ENCODE data around the gene GFER.
"Not testable (repeated sequence)": the region's sequence is repeated elsewhere in the genome, so short reads cannot be mapped to it uniquely, and the experiment has no call there.

Gene GFER

GRCh38 chr16:2029350-2029749 lies 45.4 kb downstream of the GFER start:
- DNase-seq, result no peak

GRCh38 chr16:2030036-2030435 lies 46.0 kb downstream of the GFER start:
- no peak for DNase-seq

- no peak for DNase-seq
These were observed 47.1 kb downstream of the GFER start for GRCh38 chr16:2031081-2031577.

- no peak for DNase-seq
These were observed 48.5 kb downstream of the GFER start for GRCh38 chr16:2032285-2033056.

- DNase-seq, result no peak
These were observed 49.3 kb downstream of the GFER start for GRCh38 chr16:2033057-2033908.

- not testable (repeated sequence) for DNase-seq
These were observed 50.1 kb downstream of the GFER start for GRCh38 chr16:2033909-2034695.

- no peak for DNase-seq
These were observed 50.9 kb downstream of the GFER start for GRCh38 chr16:2034696-2035430.

- no peak for DNase-seq
These were observed 51.6 kb downstream of the GFER start for GRCh38 chr16:2035431-2036199.

- DNase-seq, result no peak
These were observed 52.4 kb downstream of the GFER start for GRCh38 chr16:2036200-2036966.

- no peak for DNase-seq
These were observed 53.1 kb downstream of the GFER start for GRCh38 chr16:2037115-2037514.
